Vagina (tissue), 2 donors: ENCODE results near the gene CDK14.

Experiments
- POLR2A ChIP-seq, 2 donors: fragments of 450-650 bp; IDR thresholded peaks; one replicate each; pipeline ENCODE4 v1.6.1; 2017; ENCODE audit warnings: antibody characterized with exemption in 2 of 2, mild to moderate bottlenecking in 2 of 2, moderate library complexity in 2 of 2
- POLR2AphosphoS5 ChIP-seq, 2 donors: sonication (generic); formaldehyde crosslinking; IDR thresholded peaks; one replicate each; pipeline ENCODE4 v1.9.0; 2017; ENCODE audit warnings: antibody characterized with exemption in 2 of 2, mild to moderate bottlenecking in 2 of 2, low read depth in 1 of 2; ENCODE audit not compliant: insufficient read depth in 1 of 2
- TF ChIP-seq, protein P1 (sequence below), 3 experiments: fragments of 450-650 bp in 2 of 3; fragments of 200-600 bp in 1 of 3; sonication (generic) in 1 of 3; IDR thresholded peaks; one replicate each; pipeline ENCODE4 v1.5.1; 2017 to 2019; ENCODE audit warnings: antibody characterized with exemption in 3 of 3, mild to moderate bottlenecking in 2 of 3, moderate library complexity in 2 of 3

DNA sequence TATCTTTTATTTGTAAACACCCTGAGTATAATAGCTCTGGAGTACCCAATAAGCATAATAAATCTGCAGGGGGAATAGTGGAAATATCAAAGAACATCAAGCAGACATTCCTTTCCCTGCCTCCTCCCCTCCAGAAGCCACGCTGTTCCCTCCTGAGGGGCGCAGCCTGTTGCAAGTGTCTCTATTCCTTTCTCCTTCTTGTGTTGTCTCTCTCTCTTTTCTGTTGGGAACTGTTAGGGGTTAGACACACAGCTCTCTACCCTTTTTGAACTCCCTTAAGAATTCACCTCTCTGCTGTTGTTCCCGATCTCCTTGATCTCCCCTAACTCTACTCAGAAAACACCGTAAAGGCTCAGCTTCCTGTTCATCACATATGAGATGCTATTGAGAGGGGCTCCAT is 490.1 kb downstream of the CDK14 start:
- TF ChIP-seq, protein P1, sequence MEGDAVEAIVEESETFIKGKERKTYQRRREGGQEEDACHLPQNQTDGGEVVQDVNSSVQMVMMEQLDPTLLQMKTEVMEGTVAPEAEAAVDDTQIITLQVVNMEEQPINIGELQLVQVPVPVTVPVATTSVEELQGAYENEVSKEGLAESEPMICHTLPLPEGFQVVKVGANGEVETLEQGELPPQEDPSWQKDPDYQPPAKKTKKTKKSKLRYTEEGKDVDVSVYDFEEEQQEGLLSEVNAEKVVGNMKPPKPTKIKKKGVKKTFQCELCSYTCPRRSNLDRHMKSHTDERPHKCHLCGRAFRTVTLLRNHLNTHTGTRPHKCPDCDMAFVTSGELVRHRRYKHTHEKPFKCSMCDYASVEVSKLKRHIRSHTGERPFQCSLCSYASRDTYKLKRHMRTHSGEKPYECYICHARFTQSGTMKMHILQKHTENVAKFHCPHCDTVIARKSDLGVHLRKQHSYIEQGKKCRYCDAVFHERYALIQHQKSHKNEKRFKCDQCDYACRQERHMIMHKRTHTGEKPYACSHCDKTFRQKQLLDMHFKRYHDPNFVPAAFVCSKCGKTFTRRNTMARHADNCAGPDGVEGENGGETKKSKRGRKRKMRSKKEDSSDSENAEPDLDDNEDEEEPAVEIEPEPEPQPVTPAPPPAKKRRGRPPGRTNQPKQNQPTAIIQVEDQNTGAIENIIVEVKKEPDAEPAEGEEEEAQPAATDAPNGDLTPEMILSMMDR (IDR thresholded peaks at IDR 0.05), result no peak
- TF ChIP-seq POLR2A (IDR thresholded peaks at IDR 0.05), result no peak
- no peak for TF ChIP-seq POLR2AphosphoS5 (IDR thresholded peaks at IDR 0.05; ENCODE audit: insufficient read depth in 1 of 2, low read depth in 1 of 2)
